GM21619 (cell line): ENCODE results near the gene CCDC74A.
A peak's percentile ranks its signal among the peaks of the same experiment; 100 is the strongest.
"Not testable (repeated sequence)": the region's sequence is repeated elsewhere in the genome, so short reads cannot be mapped to it uniquely, and the experiment has no call there.

Experiments
- ATAC-seq: cut with Tn5 transposase; IDR thresholded peaks from one replicate; pipeline ENCODE4 v1.9.1; 2021; ENCODE audit not compliant: unreplicated experiment

CCDC74A gene

DNA sequence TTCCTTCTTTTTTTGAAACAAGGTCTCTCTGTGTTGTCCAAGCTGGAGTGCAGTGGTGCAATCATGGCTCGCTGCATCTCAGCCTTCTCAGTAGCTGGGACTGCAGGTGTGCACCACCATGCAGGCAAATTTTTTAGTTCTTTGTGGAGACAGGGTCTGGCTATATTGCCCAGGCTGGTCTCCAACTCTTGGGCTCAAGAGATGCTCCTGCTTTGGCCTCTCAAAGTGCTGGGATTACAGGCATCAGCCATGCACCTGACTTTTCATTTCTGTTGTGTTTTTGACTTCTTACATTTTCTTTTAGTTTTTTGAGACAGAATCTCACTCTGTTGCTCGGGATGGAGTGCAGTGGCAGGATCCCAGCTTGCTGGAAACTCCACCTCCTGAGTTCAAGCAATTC, 2.4 kb upstream of the CCDC74A start:
- not testable (repeated sequence) for ATAC-seq

DNA sequence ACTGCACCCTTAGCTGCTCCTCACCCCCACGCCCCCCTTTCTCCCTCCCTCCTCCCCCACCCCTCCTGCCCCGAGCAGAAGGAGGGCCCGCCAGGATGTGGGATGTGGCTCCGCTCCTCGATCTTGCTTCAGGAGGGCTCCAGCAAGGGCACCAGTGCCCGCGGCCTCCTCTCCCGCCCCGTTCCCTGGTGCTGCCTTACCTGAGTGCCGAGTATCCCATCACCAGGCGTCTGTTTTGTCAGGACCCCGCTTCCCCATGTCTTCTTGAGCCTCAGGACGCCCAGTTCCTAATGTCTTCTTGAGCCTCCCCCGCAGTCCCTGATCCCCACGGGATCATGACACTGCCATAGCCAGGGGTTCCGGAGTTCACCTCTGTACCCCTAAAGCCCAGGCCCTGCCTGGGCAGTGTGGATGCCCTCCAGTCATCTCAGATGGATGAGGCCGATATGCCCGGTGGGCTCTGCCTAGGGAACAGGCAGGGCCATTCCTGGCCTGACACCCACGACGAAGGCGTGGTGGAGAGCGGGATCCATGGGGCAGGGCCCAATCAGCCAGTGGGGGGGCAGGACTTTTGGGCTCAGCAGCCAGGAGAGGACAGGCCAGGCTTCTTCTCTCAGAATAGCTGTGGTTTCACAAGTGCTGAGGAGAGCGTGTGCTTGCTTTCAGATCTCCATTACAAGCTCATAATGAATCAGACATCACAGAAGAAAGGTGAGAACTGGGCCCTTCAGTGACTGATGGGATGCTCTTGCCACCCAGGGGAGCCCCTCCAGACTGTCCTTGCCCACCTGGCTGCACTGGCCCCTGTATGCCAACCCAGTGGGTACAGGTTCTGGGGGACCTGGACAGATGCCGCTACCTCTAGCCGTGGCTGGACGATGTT, 1.5 kb downstream of the CCDC74A start:
- peak; percentile 68 for ATAC-seq

DNA sequence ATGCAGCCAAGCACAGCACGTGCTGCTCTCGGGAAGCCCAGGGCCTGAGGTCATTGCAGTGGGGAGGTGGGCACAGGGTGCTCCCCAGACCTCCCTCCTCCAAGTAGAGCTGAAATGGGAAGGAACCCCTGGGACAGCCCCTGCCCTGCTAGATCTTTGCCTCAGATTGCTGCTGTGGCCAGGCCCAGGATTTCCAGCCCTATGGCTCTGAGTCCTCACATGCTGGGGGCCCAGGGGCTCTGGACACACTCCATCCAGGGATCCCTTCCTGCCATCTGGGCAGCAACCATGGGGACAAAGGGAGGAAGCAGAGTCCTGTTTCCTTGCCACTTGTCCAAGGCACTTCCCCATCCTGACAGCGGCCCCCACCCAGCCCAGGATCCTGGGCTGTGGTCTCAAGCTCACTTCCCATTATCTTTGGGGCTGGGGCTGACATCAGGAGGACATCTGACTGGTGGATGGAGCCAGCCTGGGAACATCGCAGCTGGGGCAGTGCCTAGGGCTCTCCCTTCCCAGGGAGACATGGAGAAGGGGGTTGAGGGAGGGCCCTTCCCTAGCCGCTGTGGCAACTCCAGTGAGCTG, 2.3 kb downstream of the CCDC74A start:
- ATAC-seq, result peak; percentile 0

DNA sequence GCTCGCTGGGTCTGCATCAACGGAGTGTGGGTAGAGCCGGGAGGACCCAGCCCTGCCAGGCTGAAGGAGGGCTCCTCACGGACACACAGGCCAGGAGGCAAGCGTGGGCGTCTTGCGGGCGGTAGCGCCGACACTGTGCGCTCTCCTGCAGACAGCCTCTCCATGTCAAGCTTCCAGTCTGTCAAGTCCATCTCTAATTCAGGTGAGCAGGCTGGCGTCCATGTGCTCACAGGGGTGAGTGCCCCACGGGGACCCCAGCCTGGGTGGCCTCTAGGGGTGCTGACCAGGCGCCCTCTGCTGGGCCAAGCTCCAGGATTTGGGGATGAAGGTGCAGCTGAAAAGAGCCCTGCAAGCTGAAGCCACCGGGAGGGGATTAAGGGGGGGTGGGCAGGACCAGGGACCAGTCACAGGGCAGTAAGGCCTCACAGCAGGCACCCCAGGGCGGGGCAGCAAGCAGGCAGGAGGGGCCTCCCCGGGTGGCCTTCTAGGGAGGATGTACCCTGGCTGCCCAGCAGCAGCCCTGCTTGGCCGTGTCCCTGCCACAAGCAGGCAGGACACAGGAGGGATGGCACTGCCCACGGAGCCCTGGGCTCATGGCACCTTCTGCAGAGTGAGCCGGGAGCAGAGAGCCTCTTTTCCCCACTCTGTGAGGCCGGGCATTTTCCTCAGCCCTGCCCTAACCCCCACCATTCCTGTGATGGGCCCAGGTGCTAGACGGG, 3.1 kb downstream of the CCDC74A start:
- ATAC-seq, result not testable (repeated sequence)

DNA sequence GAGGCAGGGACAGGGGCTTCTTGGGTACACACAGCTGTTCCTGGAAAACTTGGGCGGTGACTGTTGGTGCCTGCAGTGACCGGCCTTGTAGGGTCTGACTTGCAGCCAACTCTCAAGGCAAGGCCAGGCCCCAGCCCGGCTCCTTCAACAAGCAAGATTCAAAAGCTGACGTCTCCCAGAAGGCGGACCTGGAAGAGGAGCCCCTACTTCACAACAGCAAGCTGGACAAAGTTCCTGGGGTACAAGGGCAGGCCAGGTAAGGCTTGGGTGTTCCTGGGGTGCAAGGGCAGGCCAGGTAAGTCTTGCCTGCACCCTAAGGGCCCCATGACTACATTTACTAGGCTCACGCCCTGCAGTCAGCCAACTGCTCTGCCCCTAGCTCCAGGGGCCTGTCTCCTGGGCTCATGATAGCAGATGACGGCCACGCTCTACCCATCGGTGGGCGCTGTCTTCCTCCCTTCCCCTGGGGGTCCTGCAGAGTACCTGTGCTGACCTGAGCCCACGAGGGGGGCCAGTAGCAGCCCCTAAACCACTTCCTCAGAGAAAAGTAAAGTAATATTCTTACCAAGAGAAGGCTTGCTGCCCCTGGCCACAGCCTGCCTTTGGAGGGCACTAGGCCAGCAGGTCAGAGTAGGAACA, 4.0 kb downstream of the CCDC74A start:
- ATAC-seq, result not testable (repeated sequence)

DNA sequence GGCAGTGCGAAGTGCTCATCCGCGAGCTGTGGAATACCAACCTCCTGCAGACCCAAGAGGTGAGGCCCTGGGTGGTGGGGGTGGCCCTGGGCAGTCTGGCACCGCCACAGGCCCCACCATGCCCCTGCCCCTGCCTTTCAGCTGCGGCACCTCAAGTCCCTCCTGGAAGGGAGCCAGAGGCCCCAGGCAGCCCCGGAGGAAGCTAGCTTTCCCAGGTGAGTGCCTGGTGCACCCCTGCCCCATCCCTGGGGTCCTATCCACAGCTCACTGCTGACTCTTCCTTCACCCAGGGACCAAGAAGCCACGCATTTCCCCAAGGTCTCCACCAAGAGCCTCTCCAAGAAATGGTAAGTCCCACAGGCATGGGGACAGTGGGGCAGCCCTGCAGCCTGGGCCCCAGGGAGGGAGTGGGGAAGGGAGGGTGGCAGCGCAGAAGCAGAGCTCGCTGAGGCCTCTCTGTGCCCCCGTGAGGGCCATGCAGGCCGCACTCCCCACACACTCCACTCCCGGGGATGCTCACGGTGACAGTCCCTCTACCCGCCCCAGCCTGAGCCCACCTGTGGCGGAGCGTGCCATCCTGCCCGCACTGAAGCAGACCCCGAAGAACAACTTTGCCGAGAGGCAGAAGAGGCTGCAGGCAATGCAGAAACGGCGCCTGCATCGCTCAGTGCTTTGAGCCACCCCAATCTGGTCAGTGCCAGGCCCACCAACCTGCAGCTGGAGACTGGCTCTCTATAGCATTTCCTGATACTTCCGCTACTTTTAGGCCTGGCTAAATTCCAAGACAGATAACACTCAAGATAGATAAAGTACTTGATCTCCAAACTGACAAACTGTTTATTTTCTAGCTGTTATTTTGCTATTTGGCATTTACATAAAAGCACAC, 5.3 kb downstream of the CCDC74A start:
- not testable (repeated sequence) for ATAC-seq

DNA sequence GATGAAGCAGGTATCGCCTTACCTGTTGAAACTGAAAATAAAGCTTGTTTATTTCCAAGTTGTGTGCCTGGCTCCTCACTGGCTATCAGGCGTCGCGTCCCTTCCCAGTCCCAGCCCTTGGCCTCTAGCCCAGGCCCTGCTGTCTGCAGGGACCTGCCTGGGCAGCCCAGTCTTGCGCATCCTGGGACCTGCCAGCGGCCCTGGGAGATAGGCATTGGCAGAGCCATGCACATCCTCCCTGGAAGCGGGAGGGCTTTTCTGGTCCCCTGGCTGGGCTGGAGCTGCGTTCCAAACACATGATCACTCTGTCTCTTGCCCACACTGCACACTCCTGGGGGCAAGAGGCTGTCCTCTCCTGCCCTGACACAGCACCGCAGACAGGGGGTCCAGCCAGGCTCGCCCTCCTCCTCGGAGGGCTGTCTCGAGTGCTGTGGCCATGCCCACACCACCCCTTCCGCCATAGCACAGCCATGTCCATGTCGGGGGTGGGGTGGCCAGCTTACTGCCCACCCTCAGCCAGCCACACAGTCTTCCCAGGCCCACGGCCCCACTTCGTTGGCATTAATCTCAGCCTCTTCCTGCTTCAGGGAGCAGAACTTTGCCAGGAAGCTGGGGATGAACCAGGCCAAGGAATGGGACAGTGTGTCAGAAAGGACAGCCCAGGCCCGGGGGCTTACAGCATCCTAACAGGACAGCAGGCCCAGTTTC, 6.1 kb downstream of the CCDC74A start:
- ATAC-seq, result not testable (repeated sequence)

DNA sequence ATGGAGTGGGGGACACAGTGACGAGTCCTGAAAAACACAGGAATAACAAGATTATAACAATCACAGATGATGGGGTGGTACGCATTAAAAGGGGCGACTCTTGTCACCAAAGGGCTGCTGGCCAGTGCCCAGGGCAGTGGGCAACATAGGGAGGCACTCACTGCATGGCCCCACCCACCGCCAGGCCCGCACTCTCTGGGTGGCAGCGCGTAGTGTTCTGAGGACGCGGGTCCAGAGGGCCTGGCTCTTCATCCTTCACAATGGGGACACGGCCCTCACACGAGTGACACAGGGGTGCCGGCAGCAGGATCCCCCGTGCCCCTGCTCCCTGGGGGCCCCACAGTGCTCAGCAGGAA, 6.6 kb downstream of the CCDC74A start:
- ATAC-seq, result not testable (repeated sequence)

DNA sequence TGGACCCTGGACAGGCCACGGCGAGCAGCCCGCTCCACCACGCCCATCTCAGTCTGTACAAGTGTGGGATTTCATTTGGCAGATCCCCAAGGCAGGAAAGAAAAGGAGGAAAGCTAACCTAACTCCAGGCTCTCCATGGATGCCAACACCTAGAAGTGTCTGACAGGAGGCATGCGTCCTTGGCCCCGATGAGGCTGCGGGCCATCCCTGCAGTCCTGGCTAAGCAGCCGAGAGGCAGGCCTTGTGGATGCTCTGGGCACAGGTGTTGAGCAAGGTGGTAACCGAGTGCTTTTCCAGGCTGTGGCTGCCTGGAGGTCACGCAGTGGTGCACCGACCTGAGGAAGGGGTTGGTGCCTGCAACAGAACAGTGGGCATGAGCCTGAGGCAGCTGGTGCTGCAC, 7.3 kb downstream of the CCDC74A start:
- not testable (repeated sequence) for ATAC-seq

DNA sequence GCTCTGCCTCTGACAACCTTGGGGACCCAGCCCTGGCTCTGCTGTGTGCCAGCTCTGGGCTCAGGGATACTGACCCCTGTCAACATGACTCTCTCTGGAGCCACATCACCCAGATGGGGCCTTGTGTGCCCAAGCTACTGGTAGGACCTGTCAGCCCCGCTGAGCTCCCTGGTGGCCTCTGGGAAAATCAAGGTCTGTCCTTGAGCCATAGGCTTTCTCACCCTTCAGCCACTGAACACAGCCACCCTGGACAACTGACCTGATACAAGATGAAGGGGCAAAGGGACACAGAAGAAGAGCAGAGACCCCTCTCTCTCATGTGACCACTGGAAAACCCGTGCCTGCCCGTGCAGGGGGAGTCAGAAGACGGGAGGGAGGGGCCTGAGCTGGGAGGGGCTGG, 7.8 kb downstream of the CCDC74A start:
- ATAC-seq, result no peak

DNA sequence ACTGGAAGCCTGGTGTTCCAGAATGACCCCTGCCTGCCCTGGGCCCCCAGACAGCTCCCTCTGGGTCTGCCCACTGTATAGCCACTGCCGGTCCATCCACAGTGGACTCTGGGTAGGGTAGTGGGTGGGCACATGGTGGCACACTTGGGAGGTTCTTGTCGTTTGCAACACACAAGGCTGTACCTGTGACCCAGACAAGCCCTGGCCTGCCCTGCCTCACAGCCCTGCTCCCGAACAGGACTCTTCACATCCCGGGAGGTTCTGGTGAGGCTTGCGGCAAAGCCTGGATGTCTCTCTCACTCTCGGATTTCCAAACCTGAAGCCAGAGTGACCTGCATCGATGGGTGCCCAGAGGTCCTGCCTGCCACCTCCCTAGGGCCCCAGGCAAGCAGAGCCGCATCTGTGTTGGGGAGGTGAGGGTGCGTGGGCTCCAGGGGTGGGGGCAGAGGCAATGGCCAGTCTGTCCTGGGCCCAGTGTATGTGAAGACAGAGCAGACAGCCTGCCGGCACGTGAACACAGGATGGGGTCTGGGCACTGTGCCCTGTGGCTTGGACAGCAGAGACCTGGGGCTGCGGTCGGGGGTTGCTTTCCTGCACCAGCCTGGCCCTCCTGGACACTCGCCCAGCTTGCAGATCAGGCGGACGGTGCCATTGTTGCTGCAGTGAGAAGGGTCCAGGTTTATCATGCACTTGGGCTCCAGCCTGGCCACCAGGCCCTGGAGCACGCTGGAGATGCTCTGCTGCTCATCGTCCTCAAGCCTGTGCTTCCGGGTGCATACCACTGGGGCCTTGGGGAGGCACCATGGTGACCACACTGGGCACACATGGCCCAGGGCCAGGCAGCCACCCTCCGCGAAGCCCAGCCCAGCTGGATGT, 8.5 kb downstream of the CCDC74A start:
- not testable (repeated sequence) for ATAC-seq

DNA sequence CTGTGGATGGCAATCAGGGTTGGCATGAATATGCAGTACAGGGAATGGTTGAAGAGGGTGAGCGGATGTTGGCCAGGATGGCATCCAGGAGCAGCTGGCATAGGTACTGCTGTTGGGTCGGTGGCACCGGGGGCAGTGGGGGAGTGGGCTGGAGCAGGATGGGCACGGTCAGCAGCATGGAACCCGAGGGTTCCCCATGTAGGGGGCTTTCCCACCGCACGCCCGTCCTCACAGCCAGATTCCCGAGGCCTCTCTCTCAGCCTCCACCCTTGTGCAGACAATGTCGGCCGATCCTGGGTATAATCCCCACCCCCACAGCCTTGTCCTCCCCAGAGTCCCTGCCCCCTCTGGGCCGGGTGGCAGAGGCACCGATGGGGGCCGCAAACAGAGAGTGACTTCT, 9.2 kb downstream of the CCDC74A start:
- not testable (repeated sequence) for ATAC-seq

DNA sequence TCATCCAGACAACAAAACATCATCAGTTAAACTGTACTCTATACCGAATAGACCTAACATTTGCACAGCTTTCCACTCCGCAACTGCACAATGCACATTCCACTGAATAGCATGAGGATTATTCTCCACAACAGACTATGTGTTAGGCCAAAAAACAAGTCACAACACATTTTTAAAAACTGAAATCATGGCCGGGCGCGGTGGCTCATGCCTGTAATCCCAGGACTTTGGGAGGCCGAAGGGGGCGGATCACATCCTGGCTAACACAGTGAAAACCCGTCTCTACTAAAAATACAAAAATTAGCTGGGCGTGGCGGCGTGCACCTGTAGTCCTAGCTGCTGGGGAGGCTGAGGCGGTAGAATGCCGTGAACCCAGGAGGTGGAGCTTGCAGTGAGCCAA, 11.2 kb downstream of the CCDC74A start:
- ATAC-seq, result not testable (repeated sequence)

DNA sequence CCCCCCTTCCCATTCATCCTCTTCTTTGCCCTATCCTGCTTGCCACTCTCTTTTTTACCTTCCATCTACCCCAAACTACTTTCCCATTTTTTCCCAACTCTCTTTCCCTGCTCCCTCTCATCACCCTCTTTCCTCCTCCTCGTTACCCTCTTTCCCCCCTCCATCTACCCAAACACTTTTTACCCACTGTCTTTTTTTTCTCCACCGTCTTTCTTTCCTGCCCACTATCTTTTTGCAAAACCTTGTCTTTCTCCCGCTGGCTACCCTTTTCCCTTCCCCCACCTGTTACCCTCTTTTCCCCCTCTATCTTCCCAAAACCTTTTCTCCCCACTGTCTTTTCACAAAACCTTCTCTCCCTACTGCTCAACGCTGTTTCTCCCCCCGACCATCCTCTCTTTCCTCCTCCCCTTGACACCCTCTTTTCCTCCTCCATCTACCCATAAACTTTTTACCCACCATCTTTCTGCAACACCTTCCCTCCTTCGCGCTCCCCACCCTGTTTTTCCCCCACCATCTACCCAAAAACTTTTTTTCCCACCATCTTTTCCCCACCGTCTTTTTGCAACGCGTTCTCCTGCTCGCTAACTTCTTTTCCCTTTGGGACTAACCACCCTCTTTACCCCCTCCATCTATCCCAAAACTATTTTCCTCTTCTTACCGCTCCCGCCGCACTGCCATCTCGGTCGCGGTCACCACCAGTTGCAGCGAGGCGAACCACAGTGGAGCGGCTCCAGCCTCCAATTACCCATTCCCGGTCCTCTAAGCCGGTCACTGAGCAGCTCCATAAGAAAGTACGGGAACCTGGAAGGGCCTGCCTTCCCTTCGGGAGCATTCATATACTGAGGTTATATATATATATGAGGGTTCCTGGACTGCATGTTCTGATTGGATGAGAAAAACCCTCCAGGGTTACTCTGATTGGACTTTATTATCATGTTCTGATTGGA, 15.0 kb downstream of the CCDC74A start:
- no peak for ATAC-seq

DNA sequence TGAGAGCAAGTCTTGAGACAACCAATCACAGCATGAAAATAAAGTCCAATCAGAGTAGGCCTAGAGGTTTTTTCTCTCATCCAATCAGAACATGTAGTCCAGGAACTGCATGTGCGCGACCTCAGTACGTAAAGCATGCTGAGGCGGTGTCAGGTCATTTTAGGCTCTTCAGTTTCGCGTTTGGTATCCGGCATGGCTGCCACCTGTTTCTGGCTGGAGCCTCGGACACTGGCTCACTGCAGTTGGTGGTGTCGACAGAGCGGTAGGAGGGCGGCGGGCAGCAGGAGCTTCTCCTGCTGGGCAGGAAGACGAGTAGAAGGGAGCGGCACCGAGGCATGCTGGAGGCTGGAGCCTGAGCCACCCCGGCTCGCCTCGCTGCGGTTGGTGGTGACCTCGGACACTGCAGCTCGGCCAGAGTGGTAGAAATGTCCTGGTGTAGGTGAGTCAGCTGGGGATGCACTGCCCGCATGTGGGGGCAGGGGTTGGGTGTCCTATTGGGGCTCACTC, 15.8 kb downstream of the CCDC74A start:
- no peak for ATAC-seq

DNA sequence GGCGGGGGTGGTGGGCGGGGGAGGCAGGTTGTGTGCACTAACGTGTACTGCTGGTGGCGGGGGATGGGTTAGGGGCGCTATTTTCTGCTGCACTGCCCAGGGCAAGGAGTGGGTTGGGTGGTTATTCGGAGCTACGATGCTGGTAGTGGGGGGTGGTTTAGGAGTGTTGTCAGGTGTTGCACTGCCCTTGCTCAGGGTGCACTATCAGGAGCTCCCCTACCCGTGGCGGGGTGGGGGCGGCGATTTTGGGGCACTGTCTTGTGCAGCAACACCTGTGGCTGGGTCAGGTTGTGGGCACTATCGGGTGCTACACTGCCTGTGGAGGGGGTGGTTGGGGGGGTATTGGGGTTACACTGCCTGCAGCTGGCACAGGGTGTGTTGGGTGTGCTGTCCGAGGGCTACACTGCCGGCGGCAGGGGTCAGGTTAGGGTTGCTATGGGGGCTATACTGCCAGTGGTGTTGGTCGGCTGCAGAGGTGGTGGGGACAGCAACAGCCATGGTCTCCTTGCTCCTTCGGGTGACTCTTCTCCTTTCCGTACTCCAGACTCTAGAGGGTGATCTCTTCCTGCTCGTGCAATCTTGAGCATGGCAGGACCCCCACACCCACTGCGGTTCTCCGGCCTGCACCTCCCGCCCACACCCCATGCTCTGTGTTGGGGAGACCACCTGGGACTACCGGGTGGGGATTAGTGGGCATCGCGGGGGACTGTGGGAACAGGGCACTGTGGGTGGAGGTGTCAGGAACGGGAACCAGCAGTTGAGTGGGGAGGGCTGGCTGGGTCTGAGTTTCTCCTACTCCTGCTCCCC, 16.5 kb downstream of the CCDC74A start:
- ATAC-seq, result not testable (repeated sequence)

DNA sequence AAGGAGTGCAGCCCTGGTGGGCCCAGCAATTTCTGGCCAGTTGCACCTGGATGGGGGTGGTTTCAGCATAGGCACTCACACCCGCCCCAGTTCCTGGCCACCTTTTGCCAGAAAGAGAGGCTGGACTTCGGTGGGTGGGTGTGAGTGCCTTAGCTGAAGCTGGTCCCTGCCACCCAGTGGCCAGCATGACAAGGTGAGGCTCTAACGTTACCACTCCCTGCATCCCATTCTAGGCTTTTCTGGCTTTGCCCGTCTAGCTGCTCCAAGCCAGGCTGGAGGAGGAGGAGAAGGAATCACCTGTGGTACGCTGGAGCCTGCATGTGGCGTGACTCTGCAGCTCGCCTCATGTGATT, 17.1 kb downstream of the CCDC74A start:
- ATAC-seq, result not testable (repeated sequence)
